Body of pancreas (tissue), 4 donors: ENCODE results near the gene CUL5.

Source experiments
- POLR2A ChIP-seq, 3 donors: fragments of 450-650 bp; IDR thresholded peaks; one replicate each; pipeline ENCODE4 v1.6.1; 2016; ENCODE audit warnings: antibody characterized with exemption in 3 of 3, mild to moderate bottlenecking in 2 of 3
- TF ChIP-seq, protein P1 (sequence below), 7 experiments: fragments of 450-650 bp in 4 of 7; fragments of 200-600 bp in 3 of 7; sonication (generic) in 3 of 7; IDR thresholded peaks; one replicate each; pipeline ENCODE4 v1.5.1; 2016 to 2019; ENCODE audit warnings: antibody characterized with exemption in 7 of 7

DNA sequence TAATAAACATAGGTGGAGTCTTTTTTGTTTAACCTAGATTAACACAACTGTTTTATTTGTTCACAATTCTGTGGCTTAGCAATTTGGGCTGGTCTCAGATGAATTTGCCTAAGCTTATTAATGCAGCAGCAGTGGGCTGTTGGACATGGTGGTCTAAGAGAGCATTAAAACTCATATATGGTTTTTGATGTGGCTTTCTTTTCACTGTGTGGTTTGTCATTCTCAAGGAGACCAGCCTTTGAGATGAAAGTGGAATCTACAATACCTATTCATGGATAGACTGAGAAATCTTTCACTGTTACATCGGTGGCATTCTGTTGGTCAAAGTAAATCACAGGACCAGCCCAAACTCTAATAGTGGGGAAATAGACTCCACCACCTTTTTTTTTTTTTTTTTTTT lies 39.6 kb downstream of the CUL5 start:
- TF ChIP-seq, protein P1, sequence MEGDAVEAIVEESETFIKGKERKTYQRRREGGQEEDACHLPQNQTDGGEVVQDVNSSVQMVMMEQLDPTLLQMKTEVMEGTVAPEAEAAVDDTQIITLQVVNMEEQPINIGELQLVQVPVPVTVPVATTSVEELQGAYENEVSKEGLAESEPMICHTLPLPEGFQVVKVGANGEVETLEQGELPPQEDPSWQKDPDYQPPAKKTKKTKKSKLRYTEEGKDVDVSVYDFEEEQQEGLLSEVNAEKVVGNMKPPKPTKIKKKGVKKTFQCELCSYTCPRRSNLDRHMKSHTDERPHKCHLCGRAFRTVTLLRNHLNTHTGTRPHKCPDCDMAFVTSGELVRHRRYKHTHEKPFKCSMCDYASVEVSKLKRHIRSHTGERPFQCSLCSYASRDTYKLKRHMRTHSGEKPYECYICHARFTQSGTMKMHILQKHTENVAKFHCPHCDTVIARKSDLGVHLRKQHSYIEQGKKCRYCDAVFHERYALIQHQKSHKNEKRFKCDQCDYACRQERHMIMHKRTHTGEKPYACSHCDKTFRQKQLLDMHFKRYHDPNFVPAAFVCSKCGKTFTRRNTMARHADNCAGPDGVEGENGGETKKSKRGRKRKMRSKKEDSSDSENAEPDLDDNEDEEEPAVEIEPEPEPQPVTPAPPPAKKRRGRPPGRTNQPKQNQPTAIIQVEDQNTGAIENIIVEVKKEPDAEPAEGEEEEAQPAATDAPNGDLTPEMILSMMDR (IDR thresholded peaks at IDR 0.05): no peak
- no peak for TF ChIP-seq POLR2A (IDR thresholded peaks at IDR 0.05)
